Measurements from ENCODE around the gene CLPTM1L. TPM values are rescaled to one million over a fixed set of nuclear protein-coding genes. Genes with fewer than 3 reads are reported as not detected.

CLPTM1L gene
- polyA plus RNA-seq, 1 experiment: 85.5 TPM

- Histone ChIP-seq H3K27me3 (ENCODE audit: control insufficient read depth, insufficient read depth, low read length) (no peaks in the 10 kb centered on the region), H3K9me3 (ENCODE audit: control insufficient read depth, insufficient read depth, low read length) (peaks cover 4% of the 10 kb centered on the region), H3K27ac (ENCODE audit: low read depth, low read length) (no peak overlapping the region), H3K4me3 (ENCODE audit: low read depth, low read length) (no peak overlapping the region)
- TF ChIP-seq CTCF (IDR thresholded peaks at IDR 0.05; ENCODE audit: low read depth, low read length): no peak
- POLR2A ChIA-PET: no interaction called here
- CTCF ChIA-PET: no interaction called here
- no peak for DNase-seq (ENCODE audit: low read depth, low spot score)
Measured at GRCh38 chr5:1323803-1324173, 21.1 kb downstream of the CLPTM1L start.

GRCh38 chr5:1322955-1323802, 21.7 kb downstream of the CLPTM1L start:
- POLR2A ChIA-PET: no interaction called here
- TF ChIP-seq CTCF (IDR thresholded peaks at IDR 0.05; ENCODE audit: low read depth, low read length): no peak
- CTCF ChIA-PET: no interaction called here
- H3K9me3 ChIP-seq (ENCODE audit: control insufficient read depth, insufficient read depth, low read length): peaks cover 3% of the 10 kb centered on the region; the same call in 1 of the 2 replicates
- no peaks in the 10 kb centered on the region for H3K27me3 ChIP-seq (ENCODE audit: control insufficient read depth, insufficient read depth, low read length)
- H3K27ac ChIP-seq (ENCODE audit: low read depth, low read length): no peak overlapping the region
- no peak for DNase-seq (ENCODE audit: low read depth, low spot score)
- no peak overlapping the region for H3K4me3 ChIP-seq (ENCODE audit: low read depth, low read length)

DNA sequence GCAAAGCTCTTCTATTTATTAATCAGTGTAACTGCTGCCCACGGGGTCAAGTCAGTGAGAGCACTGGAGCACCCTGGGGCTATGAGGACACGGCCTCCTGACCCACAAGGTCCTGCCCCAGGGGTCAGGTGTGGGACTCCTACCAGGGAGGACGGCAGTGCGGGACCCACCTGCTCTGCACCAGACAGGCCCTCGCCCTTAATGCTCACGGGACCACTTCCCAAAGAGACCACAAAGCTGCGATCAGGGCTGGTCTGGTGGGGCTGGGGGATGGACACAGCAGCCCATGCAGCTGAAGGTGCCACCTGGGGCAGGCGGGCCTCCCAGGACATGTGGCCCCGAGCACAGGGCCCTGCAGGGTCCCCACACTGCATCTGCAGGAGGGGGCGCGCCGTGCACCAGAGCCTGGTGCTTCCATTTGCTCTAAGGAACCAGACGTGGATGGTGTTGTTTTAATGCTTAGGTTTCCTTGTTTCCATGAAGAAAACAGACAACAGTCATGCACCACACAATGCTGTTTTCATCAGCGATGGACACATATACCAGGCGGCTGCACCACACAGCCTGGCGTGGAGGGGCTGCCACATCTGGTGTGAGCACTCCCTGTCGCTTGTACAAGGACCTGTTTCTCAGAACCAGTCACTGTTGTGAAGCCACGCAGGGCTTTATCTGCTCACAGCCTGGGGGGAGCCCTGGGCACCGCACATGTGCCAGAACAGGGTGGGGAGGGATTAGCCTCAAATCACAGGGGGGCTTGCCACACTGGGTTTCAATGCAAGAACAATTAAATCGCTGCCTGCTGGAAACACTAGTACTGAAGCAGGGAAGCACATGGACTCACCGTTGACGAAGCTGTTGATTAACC, 22.6 kb downstream of the CLPTM1L start:
- no peaks in the 10 kb centered on the region for H3K27me3 ChIP-seq (ENCODE audit: control insufficient read depth, insufficient read depth, low read length)
- H3K27ac ChIP-seq (ENCODE audit: low read depth, low read length): no peak overlapping the region
- peaks cover 3% of the 10 kb centered on the region; the same call in 1 of the 2 replicates for H3K9me3 ChIP-seq (ENCODE audit: control insufficient read depth, insufficient read depth, low read length)
- CTCF ChIA-PET: no interaction called here
- no peak for TF ChIP-seq CTCF (IDR thresholded peaks at IDR 0.05; ENCODE audit: low read depth, low read length)
- DNase-seq (ENCODE audit: low read depth, low spot score): no peak
- POLR2A ChIA-PET: no interaction called here
- H3K4me3 ChIP-seq (ENCODE audit: low read depth, low read length): no peak overlapping the region

DNA sequence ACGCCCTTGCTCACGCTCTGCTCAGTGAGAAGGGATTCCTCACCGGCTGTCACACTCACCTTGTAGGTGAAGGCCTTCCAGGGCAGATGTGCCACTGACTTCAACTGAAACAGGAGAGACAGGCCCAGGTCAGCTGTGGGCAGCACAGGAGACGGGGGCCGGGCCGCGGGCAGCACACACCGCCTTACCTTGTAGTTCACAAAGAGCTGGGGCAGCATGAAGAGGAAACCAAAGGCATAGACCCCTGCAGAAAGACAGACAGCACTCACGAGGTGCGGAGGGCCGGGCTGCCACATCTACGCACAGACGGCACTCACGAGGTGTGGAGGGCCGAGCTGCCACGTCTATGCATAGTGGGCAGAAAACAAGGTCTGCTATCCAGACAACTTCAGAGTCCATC, 23.3 kb downstream of the CLPTM1L start:
- H3K4me3 ChIP-seq (ENCODE audit: low read depth, low read length): no peak overlapping the region
- ChIA-PET CTCF (interaction anchor here (0.6 kb wide), 1 partner anchor 350 kb away, joined by 4 read pairs; no protein-coding TSS in a partner anchor), POLR2A (no interaction called here)
- H3K27ac ChIP-seq (ENCODE audit: low read depth, low read length): no peak overlapping the region
- no peak for TF ChIP-seq CTCF (IDR thresholded peaks at IDR 0.05; ENCODE audit: low read depth, low read length)
- H3K9me3 ChIP-seq (ENCODE audit: control insufficient read depth, insufficient read depth, low read length): peaks cover 3% of the 10 kb centered on the region; the same call in 1 of the 2 replicates
- DNase-seq (ENCODE audit: low read depth, low spot score): no peak
- no peaks in the 10 kb centered on the region for H3K27me3 ChIP-seq (ENCODE audit: control insufficient read depth, insufficient read depth, low read length)

Data from AG04450 (cell line).